ENCODE data around the gene IGSF5.
"Not testable (repeated sequence)": the region's sequence is repeated elsewhere in the genome, so short reads cannot be mapped to it uniquely, and the experiment has no call there.

Gene IGSF5

DNA sequence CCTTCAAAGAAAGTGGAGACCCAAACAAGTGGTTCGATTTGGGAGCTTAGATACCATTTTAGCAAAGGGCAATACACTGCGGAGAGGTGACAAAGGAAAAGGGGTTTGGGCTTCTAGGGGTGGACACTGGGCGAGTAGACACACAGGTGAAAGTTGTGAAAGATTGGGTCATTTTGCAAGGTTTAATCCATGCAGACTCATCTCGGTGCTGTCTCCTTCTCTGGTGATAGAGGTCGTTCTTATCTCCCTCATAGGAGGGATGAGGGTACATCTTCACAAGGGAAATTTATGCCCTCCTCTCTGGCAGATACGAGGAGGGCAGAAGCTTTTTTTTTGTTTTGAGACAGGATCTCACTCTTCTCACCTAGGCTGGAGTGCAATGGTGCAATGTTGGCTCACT is 6.4 kb upstream of the IGSF5 start:
- no peak for DNase-seq (ENCODE audit: low read depth)

DNA sequence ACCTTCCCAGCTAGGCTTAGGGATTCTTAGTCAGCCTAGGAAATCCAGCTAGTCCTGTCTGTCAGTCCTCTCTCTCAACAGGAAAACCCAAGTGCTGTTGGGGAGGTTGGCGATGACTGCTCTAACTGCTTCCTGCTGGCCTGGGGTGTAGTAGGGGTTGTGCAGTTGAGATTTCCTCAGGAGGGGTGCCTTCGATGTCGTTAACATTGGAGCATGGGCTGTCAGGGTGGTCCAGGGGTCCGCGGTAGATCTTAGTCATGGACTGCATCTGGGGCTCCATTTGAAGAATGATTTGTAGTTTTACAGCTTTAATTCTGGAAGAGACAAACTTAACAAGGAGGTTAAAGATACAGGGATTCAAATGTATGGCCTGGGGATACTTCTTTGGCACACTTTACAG is 5.5 kb upstream of the IGSF5 start:
- DNase-seq (ENCODE audit: low read depth), result not testable (repeated sequence)

DNA sequence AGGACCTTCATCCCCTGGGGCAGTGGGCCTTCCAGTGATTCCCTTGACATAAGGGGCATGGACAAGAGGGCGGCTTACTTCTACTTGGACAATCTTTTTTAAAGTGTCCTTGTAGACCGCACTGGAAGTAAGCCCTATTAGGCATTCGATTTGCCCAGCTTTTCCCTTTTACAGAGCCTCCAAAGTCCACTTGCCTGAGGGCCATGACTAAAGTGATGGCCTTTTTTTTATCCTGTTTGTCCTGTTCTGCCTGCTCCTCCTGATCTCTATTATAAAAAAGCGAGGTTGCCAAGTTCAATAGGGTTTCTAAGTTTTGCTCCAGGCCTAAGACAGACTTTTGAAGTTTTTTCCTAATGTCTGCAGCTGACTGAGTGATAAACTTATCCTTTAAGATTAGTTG is 2.4 kb upstream of the IGSF5 start:
- not testable (repeated sequence) for DNase-seq (ENCODE audit: low read depth)

DNA sequence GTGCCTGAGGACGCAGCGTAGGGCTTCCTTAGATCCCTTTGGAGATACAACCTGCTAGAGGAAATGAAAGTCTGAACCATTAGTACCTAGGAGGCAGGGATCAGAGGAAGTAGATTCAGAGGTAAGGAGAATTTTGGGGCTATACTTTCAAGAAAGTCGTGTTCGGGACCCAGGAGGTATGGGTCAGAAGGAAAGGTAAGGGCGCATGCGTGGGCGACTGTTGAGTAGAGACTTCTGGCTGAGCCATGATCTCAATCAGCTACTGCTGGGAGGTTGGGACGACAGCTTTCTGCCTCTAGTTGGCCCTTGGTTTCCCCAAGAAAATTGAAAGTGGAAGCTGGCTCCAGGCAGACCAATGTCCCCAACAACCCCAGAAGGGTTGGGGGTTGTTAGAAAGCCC is 349 bp downstream of the IGSF5 start:
- not testable (repeated sequence) for DNase-seq (ENCODE audit: low read depth)

DNA sequence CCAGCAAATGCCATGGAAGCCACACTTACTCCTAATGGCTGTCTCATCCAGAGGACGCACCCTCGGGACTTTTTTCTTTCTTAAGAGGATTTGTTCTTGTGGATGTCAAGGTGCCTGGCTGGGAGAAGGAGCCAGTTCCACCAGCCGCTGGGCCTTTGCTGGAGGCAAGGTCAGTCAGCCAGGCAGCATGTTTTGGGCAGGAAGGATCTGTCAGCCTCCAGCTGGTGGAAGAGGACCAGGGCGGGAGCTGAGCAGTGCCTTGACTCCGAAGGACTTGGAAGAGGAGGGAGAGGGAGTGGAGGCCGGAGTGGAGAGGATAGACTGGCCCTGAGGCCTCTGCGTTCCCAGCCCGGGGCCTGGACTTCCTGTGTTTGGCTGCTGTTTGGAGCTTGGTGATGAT is 5.7 kb downstream of the IGSF5 start:
- DNase-seq (ENCODE audit: low read depth), result no peak

DNA sequence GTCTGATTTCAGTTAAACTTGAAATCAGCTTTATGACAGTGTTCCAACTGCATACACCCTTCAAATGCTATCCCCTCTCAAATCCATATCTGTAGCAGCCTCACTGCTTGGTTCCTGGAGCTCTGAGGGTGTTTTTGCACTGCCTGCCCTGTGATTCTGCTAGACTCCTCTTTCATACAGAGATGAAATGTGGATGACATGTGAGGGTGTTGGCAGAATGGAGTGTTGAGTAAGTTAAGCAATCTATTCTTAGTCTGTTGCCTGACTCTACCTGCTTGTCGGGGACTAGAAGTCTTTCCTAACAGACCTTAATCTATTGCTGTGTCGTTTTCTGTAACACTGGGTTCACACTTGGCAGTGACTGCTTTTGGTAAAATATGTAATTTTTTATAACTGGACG is 9.8 kb downstream of the IGSF5 start:
- DNase-seq (ENCODE audit: low read depth), result no peak

DNA sequence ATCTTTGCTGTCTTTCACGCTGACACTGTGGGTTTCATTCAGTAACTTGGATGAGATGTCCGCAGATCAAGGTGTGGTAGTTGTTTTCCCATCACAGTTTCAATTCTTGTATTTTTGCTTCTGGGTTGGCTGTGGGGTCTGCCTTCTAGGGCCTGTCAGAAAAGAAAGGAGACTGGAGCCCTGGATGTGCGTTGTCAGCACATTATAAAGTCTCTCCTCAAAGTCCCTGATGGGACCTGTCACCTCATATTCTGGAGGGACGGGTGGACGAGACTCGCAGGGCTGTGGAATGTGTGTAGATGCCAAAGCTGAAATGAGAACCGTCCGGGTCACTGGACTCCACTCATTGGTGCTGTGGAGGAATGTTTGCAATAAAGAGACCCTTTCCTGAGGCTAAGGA is 11.3 kb downstream of the IGSF5 start:
- DNase-seq (ENCODE audit: low read depth), result no peak

DNA sequence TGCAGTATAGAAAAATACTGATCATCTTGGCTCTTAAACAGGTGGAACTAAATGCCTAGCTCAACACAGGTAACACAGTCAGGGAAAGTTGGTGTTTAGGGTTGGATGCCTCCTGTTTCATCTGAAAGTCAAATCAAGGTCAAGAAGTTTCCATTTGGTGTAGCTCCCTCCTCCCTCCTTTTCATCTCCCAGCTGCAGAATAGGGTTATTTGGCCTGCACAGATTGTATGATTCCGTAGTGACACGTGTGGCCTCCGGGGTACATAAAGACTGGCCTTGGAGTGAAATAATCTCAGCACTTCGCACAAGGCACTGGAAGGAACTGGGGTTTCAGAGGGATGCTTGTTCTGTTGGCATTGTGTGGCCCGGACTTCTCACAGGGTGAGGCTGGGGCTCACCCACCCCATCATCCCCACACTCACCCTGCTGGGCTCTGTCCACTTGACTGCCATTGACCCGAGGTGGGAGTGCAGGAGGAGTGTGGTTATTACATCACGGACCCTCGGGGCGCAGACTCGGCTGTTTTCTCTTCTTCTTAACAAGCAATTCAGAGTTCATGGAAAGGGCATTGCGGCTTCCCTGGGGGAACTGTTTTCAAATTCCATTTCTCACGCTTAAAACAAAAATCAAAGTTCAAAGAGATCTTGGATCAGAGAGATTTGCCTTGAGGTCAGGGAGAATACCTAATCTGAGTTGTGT is 18.4 kb downstream of the IGSF5 start:
- DNase-seq (ENCODE audit: low read depth), result no peak

DNA sequence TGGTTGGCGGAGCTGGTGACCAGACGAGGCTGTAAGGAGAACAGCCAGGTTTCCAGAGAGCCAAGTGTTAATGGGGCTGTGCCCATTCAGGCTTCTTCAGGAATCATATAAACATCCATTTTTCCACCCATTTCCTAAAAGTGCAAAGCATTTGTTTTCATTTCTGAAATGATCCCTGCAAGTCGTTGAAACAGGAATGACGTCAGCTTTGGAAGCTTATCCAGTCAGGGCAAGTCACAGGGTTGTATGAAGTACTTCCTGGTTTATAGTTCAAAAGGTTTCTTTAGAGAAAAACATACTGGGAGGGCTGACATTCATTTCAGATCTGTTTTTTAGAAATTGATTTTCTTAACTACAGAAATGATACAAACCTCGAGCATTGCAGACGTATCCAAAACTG is 29.2 kb downstream of the IGSF5 start:
- no peak for DNase-seq (ENCODE audit: low read depth)

DNA sequence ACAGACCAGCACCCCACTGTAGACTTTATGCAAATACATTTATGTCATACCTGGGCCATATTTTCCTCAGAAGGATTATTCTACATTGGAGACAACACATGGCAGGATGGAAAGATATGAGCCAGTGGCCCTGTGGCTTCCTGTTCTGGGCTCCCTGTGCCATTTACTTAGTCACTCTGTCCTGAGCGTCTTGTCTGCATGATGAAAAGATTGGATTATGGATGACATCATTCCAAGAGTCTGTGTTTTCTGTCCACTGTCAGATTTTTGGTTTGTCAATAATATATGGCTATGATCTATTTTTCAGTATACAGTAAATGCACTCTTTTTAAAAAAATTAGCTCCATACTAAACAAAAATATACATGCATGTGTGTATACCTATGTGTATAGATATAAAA is 30.8 kb downstream of the IGSF5 start:
- no peak for DNase-seq (ENCODE audit: low read depth)

DNA sequence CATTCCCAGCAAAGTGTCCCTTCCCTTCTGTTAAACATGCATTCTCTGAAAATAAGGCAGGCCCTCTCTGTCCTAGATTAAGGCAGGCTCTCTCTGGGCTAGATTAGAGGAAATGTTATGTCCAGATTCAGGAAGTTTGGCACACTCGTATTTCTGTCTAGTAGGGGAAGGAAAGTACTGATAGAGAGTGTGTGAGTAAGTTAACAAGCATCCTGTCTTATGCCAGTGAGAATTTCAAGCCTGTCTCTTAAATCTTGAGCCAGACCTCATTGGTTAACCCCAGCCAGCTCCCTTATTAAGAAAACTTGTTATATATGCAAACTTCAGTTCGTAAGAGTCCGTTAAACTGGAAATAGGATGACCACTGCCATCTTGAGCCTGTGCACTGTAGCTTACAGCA is 31.6 kb downstream of the IGSF5 start:
- DNase-seq (ENCODE audit: low read depth), result no peak

DNA sequence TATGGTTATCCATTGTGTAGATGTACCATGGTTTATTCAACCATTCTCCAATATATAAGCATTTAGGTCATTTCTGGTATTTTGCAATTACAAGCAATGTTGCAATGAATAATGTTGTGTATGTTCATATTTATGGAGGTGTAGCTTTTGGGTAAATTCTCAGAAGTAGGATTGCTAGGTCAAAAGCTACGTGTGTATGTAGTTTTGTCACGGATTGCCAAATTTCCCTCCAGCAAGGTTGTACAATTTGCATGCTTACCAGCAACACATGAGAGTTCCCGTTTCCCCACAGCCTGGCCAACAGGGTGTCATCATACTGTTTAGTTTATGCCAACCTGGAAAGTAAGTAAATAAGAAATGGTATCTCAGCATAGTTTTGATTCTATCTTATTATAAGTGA is 36.3 kb downstream of the IGSF5 start:
- DNase-seq (ENCODE audit: low read depth), result no peak

DNA sequence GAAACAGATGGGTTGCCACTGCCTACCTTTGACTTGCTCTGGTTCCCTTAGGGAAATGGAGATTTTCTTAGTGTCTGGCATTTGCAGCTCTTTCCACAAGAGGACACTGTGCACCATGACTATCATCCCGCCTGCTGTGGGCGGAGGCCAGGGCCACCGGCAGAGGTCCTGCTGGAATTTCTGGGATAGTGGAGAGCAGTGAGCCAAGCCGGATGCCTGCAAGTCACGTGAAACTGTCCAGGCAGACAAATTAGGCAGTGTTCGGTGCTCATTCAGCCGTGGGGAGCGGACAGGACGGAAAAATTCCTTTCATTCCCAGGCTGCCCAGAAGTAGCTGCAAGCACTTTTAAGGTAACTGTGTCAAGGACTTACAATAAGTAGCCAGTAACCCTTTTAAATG is 43.4 kb downstream of the IGSF5 start:
- DNase-seq (ENCODE audit: low read depth), result peak; percentile 7

DNA sequence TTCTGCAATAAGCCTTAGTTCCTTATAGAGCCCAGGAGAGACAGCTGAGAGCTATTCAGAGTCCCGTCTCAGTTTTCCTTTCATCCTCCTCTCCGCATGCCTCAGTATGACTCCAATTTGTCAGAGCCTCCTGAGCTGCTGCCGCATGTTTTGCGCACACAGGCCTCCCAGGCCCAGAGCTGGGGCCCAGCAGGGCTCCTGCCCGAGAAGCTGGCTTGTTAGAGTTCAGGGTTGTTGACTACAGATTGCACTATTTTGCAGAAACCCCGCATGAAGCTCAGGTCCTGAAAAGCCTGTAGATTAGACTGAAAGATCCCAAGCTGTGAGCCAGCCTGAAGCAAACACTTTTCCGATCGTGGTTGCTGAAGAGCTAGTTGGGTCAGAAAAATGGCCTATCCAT is 51.5 kb downstream of the IGSF5 start:
- DNase-seq (ENCODE audit: low read depth), result no peak

DNA sequence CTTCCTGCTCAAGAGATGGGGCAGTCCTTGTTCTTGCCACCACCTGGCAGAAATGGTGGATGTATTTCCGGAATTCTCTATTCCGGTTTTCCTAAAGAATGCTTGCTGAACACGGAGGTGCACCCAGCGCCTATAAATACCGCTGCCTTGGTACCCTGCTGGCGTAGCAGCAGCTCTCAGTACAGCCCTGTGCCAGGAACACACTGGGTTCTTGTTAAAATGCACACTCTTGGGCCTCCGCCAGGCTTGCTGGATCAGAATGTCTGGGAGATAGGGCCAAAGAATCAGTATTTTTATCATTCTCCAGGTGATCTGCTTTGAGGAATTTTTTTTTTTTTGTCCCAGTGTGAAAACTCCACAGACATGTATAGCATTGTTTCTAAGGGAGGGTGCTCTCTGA is 54.2 kb downstream of the IGSF5 start:
- no peak for DNase-seq (ENCODE audit: low read depth)

DNA sequence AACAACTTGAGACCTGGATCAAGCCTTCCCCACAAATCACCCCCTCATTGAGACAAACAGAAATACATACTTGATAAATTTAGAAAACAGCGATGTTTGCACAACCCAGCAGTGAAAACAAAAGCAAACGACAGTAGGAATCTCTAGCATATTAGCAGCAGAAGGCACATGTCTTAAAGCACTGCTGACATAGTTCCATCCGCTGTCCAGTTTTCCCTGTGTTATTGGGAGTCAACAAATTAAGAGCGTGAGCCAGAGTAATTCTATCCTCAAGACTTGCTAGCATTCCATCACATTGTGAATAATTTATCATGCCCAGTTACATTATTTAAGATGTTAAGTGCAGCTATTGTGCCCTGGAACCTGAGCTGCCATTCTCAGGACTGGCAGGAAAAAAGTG is 55.3 kb downstream of the IGSF5 start:
- no peak for DNase-seq (ENCODE audit: low read depth)

DNA sequence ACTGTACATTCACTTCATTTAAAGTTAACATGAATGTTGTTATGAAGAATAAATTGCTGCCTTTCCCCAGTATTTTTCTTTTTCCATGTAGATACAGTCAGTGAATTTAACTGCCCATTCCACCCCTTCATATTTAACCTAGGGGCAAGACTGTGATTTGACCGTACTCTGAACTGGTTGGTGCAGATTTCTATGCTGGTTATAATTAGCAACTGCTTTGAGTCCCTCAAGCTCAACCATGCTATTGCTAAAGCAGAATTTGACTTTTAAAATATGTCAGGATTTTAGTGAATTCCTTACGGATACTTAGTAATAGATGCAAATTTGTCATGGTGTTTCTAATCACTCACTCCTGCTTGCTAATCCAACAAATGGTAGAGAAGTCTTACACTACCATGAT is 57.2 kb downstream of the IGSF5 start:
- DNase-seq (ENCODE audit: low read depth), result no peak

DNA sequence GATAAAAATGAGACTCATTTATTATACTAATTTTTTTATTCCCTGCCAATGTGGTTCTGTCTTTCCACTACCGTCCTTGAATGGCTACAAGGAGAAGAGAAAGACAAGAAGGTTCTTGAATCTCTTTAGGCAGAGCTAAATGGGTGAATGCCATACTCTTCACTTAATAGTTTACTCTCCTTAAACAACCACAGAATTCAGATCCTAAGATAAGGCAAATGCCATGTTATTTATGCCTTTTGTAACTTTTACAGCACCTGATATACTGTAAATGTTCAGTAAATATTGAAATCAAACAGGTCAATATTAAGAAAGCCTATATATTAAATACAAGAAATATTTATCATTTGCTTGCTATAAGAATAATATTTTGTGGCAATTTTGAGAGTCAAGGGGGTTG is 58.4 kb downstream of the IGSF5 start:
- no peak for DNase-seq (ENCODE audit: low read depth)

DNA sequence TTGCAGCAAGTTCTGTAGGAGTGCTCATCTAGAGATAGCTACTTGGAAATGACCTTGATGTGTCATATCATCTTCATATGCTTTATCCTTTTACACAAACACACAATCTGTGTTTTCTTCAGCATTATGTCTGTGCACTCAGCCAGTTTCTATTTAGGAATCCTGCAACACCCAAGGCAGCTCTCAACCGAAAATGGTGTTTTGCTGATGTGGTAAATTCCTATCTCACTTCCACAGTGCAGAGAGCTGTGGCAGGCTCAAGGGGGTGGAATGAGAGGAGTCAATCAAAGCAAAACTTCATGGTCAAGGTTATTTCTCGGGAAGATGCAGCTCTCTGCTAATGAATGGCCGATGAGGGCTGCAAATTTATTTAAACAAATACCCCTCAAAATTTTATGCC is 59.3 kb downstream of the IGSF5 start:
- DNase-seq (ENCODE audit: low read depth), result no peak

DNA sequence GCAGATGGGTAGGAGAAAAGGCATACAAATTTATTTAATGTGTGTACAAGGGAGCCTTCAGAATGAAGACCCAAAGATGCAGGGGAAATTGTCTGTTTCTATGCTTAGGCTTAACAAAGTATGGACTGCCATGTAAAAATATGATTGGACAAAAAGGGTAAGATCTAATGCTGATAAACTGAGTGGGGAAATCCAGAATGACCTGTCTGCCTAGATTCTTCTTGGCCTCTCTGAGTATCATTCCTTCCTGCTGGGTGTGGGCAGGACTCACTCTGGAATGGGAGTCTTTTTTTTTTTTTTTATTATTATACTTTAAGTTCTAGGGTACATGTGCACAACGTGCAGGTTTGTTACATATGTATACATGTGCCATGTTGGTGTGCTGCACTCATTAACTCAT is 61.0 kb downstream of the IGSF5 start:
- DNase-seq (ENCODE audit: low read depth), result no peak

DNA sequence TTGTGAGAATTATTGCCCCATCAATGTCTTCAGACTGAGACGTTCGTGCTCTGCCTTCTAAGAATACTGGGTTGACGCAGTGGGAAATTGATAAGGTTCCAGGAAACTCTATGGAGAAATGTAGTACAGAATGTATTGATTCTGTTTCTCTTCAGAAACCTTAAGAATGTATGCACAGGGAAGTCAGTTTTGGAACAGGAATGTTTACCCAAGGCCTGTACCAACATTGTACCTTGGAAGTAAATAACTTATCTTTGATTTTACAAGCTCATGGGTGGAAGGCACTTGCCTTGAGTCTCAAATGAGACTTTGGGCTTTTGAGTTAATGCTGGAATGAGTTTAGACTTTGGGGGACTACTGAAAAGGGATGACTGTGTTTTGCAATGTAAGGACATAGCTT is 62.8 kb downstream of the IGSF5 start:
- no peak for DNase-seq (ENCODE audit: low read depth)

DNA sequence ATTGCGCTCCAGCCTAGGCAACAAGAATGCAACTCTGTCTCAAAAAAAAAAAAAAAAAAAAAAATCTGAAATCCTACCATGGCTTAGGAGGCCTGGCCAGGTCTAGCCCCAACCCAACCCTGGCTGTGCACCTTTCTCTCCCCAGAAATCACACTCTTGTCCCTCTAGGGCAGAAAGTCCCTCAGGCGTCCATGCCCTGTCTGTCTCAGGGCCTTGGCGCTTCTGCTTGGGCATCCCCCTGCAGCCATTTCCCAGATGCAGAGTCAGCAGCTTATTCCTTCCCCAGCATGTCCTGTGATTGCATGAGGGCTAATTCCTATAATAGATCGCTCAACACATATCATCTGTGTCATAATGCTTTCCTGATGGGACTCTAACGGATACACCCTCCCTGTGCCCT is 65.0 kb downstream of the IGSF5 start:
- DNase-seq (ENCODE audit: low read depth), result no peak

DNA sequence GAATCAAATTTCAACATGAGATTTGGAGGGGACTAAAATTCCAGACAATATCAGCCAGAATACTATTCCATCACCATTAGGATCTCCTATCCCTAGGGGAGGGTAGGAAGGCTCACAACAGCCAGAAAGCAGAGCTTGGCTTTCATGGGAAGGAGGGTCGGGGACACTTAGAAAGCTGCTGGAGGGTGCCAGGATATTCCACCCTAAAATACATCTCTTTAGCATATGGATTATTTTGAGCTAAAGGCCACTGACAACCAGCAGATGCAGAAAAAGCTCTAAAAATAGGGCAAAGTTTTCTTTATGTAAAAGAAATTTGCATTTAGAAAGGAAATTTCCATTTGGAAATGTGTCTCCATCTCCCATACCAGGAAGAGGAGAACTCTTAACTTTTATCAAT is 68.0 kb downstream of the IGSF5 start:
- DNase-seq (ENCODE audit: low read depth), result no peak

DNA sequence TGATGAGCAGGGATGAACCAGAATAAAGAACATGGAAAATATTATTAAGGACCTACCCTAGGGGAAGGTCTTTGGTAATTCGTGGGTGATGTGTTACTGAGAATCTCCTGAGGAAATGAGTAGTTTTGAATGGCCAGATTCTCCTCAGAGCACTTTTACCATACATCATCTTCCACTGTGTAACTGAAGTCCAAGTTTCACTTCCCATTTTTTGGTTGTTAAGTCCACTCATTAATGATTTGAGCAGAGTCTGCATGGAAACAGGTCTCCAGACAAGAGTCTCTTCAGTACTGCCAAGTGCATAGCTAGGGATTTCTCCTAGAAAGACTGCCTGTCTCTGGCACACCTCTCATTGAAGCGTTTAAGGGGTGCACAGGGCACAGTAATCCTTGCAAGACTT is 73.6 kb downstream of the IGSF5 start:
- no peak for DNase-seq (ENCODE audit: low read depth)

DNA sequence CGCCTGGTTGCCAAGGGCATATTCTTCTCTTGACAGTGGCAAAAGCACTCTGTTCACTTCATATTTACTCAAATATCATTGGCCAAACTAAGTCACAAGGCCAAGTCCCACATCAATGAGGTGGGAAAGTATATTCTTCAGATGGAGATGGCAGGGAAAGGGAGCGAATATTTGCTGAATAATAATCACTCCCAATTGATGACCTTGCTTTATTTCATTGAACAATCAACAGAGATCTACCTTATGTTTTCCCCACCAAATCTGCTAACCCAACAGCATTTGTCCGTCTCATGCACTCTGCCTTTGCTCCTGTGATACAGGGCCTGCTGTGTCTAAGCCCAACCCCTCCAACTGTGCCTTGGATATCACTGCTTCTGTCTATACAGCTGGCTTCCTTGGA is 77.1 kb downstream of the IGSF5 start:
- no peak for DNase-seq (ENCODE audit: low read depth)
